B cell (primary cell): Measurements from ENCODE around the gene HPS4. TPM values are rescaled to one million over a fixed set of nuclear protein-coding genes. Genes with fewer than 3 reads are reported as not detected.

Experiments used
- ATAC-seq: fragments of 200-7000 bp; cut with Tn5 transposase; one replicate; pipeline ENCODE4 v1.10.0; 2021; ENCODE audit warnings: low read depth, mild to moderate bottlenecking, moderate number of reproducible peaks, moderate library complexity
- CTCF ChIA-PET: fragments of 350-600 bp; sonication (Branson Sonifier 250); formaldehyde crosslinking; loops from one replicate; lab custom pipeline; 2021; ENCODE audit warnings: antibody characterized with exemption, inconsistent platforms; lab: Charles Lee
- POLR2A ChIA-PET: fragments of 350-600 bp; sonication (Branson Sonifier 250); formaldehyde crosslinking; loops from one replicate; lab custom pipeline; 2021; ENCODE audit warnings: antibody characterized with exemption; lab: Charles Lee
- DNase-seq: peaks from one replicate; pipeline ENCODE4 v3.0.0; 2013
- H2AFZ ChIP-seq: 2 replicates; pipeline ENCODE4 v1.6.1; 2012; ENCODE audit warnings: mild to moderate bottlenecking, low read depth, low read length; ENCODE audit not compliant: insufficient read depth, poor library complexity, severe bottlenecking
- H3K27ac ChIP-seq, 2 donors: 1 replicate in 1 of 2; 2 replicates in 1 of 2; pipeline ENCODE4 v1.5.1; 2012 to 2013; ENCODE audit warnings: low read length in 2 of 2, mild to moderate bottlenecking in 2 of 2, moderate library complexity in 1 of 2
- H3K27me3 ChIP-seq, 4 experiments: fragments of 200-600 bp in 1 of 4; sonication (generic) in 1 of 4; replicated peaks in 1 of 4; 1 replicate in 2 of 4; 2 replicates in 2 of 4; pipeline versions ENCODE4 v1.6.1 to v1.7.0; 2013 to 2016; ENCODE audit warnings: low read length in 3 of 4, mild to moderate bottlenecking in 2 of 4, mixed read lengths in 1 of 4, moderate library complexity in 1 of 4; ENCODE audit not compliant: insufficient read depth in 4 of 4, control insufficient read depth in 3 of 4; ENCODE audit errors: control extremely low read depth in 1 of 4
- H3K36me3 ChIP-seq, 2 experiments: replicated peaks in 1 of 2; 1 replicate in 1 of 2; 2 replicates in 1 of 2; pipeline versions ENCODE4 v1.6.1 to v1.7.1; 2013; ENCODE audit warnings: low read length in 1 of 2; ENCODE audit not compliant: insufficient read depth in 2 of 2, control insufficient read depth in 1 of 2; ENCODE audit errors: control extremely low read depth in 1 of 2, extremely low read depth in 1 of 2
- H3K4me1 ChIP-seq, 2 donors: fragments of 200-600 bp in 1 of 2; sonication (generic) in 1 of 2; 1 replicate in 1 of 2; 2 replicates in 1 of 2; pipeline versions ENCODE4 v1.5.1 to v1.6.1; 2013 to 2017; ENCODE audit warnings: low read length in 2 of 2; ENCODE audit not compliant: control insufficient read depth in 2 of 2, insufficient read depth in 2 of 2
- H3K4me2 ChIP-seq: replicated peaks from 2 replicates; pipeline ENCODE3; 2012; ENCODE audit warnings: mild to moderate bottlenecking, low read depth, low read length; ENCODE audit not compliant: poor library complexity, severe bottlenecking
- H3K4me3 ChIP-seq, 5 experiments: fragments of 200-600 bp in 1 of 5; sonication (generic) in 1 of 5; 1 replicate in 3 of 5; 2 replicates in 2 of 5; pipeline versions ENCODE4 v1.5.1 to v1.7.0; 2011 to 2016; ENCODE audit warnings: low read length in 4 of 5, mild to moderate bottlenecking in 4 of 5, low read depth in 2 of 5, control low read depth in 1 of 5, moderate library complexity in 1 of 5; ENCODE audit not compliant: insufficient read depth in 1 of 5; ENCODE audit errors: control extremely low read depth in 1 of 5, extremely low read depth in 1 of 5
- H3K79me2 ChIP-seq: fragments of 200-600 bp; sonication (generic); one replicate; pipeline ENCODE4 v1.6.0; 2016; ENCODE audit warnings: low read length; ENCODE audit not compliant: control insufficient read depth, insufficient read depth
- H3K9ac ChIP-seq: fragments of 200-600 bp; sonication (generic); 2 replicates; pipeline ENCODE4 v1.6.1; 2017; ENCODE audit warnings: mild to moderate bottlenecking, low read length, moderate library complexity
- H3K9me3 ChIP-seq, 3 donors: one replicate each; pipeline versions ENCODE4 v1.6.1 to v1.7.1; 2013; ENCODE audit warnings: low read length in 2 of 3; ENCODE audit not compliant: control insufficient read depth in 2 of 3, insufficient read depth in 1 of 3; ENCODE audit errors: control extremely low read depth in 1 of 3
- H4K20me1 ChIP-seq: 2 replicates; pipeline ENCODE4 v1.6.0; 2012; ENCODE audit warnings: mild to moderate bottlenecking, low read length; ENCODE audit not compliant: insufficient read depth, control insufficient read depth, poor library complexity, severe bottlenecking
- H3K27ac Mint-ChIP-seq: one replicate; pipeline ENCODE4 v1.8.0; 2021; ENCODE audit warnings: mixed read lengths
- H3K27me3 Mint-ChIP-seq: one replicate; pipeline ENCODE4 v1.8.0; 2021; ENCODE audit warnings: mixed read lengths
- H3K4me1 Mint-ChIP-seq: one replicate; pipeline ENCODE4 v1.8.0; 2021; ENCODE audit warnings: mixed read lengths
- H3K4me3 Mint-ChIP-seq: one replicate; pipeline ENCODE4 v1.8.0; 2021; ENCODE audit warnings: mixed read lengths
- H3K9me3 Mint-ChIP-seq: one replicate; pipeline ENCODE4 v1.8.0; 2022; ENCODE audit warnings: mixed read lengths; ENCODE audit not compliant: insufficient read depth
- EZH2 ChIP-seq: IDR thresholded peaks from 2 replicates; pipeline ENCODE4 v1.6.1; 2012; ENCODE audit warnings: borderline replicate concordance, low read depth, mild to moderate bottlenecking, moderate library complexity, low read length; ENCODE audit not compliant: insufficient read depth, poor library complexity, severe bottlenecking
- WGBS: methylation state at CpG from one replicate; pipeline ENCODE4 v1.1.5; 2013; ENCODE audit warnings: missing lambda C conversion rate; ENCODE audit not compliant: insufficient coverage; 5-methylcytosine and 5-hydroxymethylcytosine counted together
- intact Hi-C: fragments of 100-400 bp; cut with micrococcal nuclease; formaldehyde crosslinking; loops from one replicate; pipeline ENCODE4 v1.10.0; 2022
- polyA plus RNA-seq: library from polyadenylated mRNA; depleted of rRNA; stranded (reverse); fragments of >200 nt; gene quantifications from 2 replicates; pipeline ENCODE4 v1.2.3, GENCODE V29; 2012
- total RNA-seq, 2 donors: library from RNA; stranded (reverse); fragments of 120-200 nt in 1 of 2; gene quantifications; 1 replicate in 1 of 2; 2 replicates in 1 of 2; pipeline versions ENCODE4 v1.2.3 to v1.2.4, GENCODE V29; 2013 to 2022
- TF ChIP-seq, protein P1 (sequence below): fragments of 200-600 bp; IDR thresholded peaks from one replicate; pipeline ENCODE4 v1.8.0; 2022; ENCODE audit warnings: antibody characterized with exemption, mild to moderate bottlenecking

HPS4 gene
- total and polyA plus RNA-seq, 2 donors (not counting 1 experiment from before 2014, with no cell fraction given) = 34.8 to 61.8 TPM

DNA sequence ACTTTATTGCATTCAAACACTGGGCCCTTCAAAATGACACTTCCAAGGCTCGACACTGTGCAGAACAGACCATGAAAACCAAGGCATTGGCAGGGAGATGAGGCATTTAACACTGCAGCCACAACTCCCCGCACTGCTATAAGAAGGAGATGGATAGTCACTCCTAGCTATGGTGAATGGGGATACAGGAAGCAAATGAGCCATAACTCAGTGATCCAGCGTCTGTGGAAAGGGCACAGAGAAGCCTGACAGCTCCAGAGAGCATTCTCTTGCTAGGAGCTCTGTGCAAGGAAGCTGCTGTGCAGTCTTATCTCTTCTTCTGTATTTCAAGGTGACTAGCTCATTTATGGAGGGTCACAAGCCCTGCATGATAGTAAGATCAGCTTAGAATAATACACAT lies 20.9 kb downstream of the HPS4 start:
- POLR2A ChIA-PET = interaction anchor here (1.4 kb wide), 1 partner anchor 21 kb away, joined by 7 read pairs; the partner anchor contains the start of genes HPS4 and SRRD
- H3K36me3 ChIP-seq = peaks cover 0 to 82% of the 10 kb centered on the region in 2 experiments
- no peaks in the 10 kb centered on the region for H3K4me1 Mint-ChIP-seq
- H3K9ac ChIP-seq = no peak overlapping the region
- H3K79me2 ChIP-seq = peaks cover 16% of the 10 kb centered on the region
- H3K27me3 Mint-ChIP-seq = no peaks in the 10 kb centered on the region
- H4K20me1 ChIP-seq = peaks cover 16% of the 10 kb centered on the region
- WGBS = 93% methylated on average over 3 of the region's 3 CpGs
- no peak overlapping the region for H2AFZ ChIP-seq
- H3K27me3 ChIP-seq = no peaks in the 10 kb centered on the region
- H3K4me3 Mint-ChIP-seq = no peak overlapping the region
- H3K4me3 ChIP-seq = no peak overlapping the region
- no peak overlapping the region for H3K27ac Mint-ChIP-seq
- ATAC-seq = no peak
- intact Hi-C loops = loop anchor here (5.0 kb wide), 1 partner anchor 85 kb away; no protein-coding TSS in a partner anchor
- CTCF ChIA-PET = interaction anchor here (0.8 to 9.7 kb wide), 15 partner anchors 10 to 204 kb away, joined by 3 to 179 read pairs (median 7); partner anchors contain the start of genes HPS4 and SRRD
- no peak overlapping the region for H3K4me2 ChIP-seq
- no peaks in the 10 kb centered on the region for H3K9me3 ChIP-seq
- no peaks in the 10 kb centered on the region for H3K9me3 Mint-ChIP-seq
- TF ChIP-seq EZH2 = no peak
- TF ChIP-seq, protein P1, sequence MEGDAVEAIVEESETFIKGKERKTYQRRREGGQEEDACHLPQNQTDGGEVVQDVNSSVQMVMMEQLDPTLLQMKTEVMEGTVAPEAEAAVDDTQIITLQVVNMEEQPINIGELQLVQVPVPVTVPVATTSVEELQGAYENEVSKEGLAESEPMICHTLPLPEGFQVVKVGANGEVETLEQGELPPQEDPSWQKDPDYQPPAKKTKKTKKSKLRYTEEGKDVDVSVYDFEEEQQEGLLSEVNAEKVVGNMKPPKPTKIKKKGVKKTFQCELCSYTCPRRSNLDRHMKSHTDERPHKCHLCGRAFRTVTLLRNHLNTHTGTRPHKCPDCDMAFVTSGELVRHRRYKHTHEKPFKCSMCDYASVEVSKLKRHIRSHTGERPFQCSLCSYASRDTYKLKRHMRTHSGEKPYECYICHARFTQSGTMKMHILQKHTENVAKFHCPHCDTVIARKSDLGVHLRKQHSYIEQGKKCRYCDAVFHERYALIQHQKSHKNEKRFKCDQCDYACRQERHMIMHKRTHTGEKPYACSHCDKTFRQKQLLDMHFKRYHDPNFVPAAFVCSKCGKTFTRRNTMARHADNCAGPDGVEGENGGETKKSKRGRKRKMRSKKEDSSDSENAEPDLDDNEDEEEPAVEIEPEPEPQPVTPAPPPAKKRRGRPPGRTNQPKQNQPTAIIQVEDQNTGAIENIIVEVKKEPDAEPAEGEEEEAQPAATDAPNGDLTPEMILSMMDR = no peak
- H3K4me1 ChIP-seq = no peaks in the 10 kb centered on the region
- no peak overlapping the region for H3K27ac ChIP-seq
- no peak for DNase-seq

GRCh38 chr22:26462051-26462450 lies 21.5 kb downstream of the HPS4 start:
- peaks cover 0 to 82% of the 10 kb centered on the region in 2 experiments for H3K36me3 ChIP-seq
- no peak overlapping the region for H3K27ac Mint-ChIP-seq
- H3K4me3 ChIP-seq = no peak overlapping the region
- no peak overlapping the region for H3K4me2 ChIP-seq
- TF ChIP-seq, protein P1 = no peak
- no peak for TF ChIP-seq EZH2
- H3K4me3 Mint-ChIP-seq = no peak overlapping the region
- no peaks in the 10 kb centered on the region for H3K9me3 Mint-ChIP-seq
- WGBS = 100% methylated on average over 2 of the region's 5 CpGs
- ChIA-PET POLR2A (interaction anchor here (1.4 kb wide), 1 partner anchor 21 kb away, joined by 7 read pairs; the partner anchor contains the start of genes HPS4 and SRRD), CTCF (interaction anchor here (0.6 to 9.7 kb wide), 21 partner anchors 8 to 239 kb away, joined by 3 to 179 read pairs (median 6); partner anchors contain the start of genes HPS4 and SRRD)
- peaks cover 16% of the 10 kb centered on the region for H4K20me1 ChIP-seq
- H3K9ac ChIP-seq = no peak overlapping the region
- H3K9me3 ChIP-seq = no peaks in the 10 kb centered on the region
- H2AFZ ChIP-seq = no peak overlapping the region
- H3K4me1 Mint-ChIP-seq = no peaks in the 10 kb centered on the region
- no peak overlapping the region for H3K27ac ChIP-seq
- no peaks in the 10 kb centered on the region for H3K27me3 Mint-ChIP-seq
- no peak for DNase-seq
- H3K27me3 ChIP-seq = no peaks in the 10 kb centered on the region
- H3K4me1 ChIP-seq = no peaks in the 10 kb centered on the region
- H3K79me2 ChIP-seq = peaks cover 16% of the 10 kb centered on the region
- ATAC-seq = no peak
- intact Hi-C loops = loop anchor here (5.0 kb wide), 1 partner anchor 85 kb away; no protein-coding TSS in a partner anchor
